ENCODE data around the gene TMEM258. TPM values are rescaled to one million over a fixed set of nuclear protein-coding genes. Genes with fewer than 3 reads are reported as not detected.
A peak's percentile ranks its signal among the peaks of the same experiment; 100 is the strongest.

Gene TMEM258
- total and polyA plus RNA-seq, 2 donors (not counting 3 experiments of a cell fraction or from before 2014, with no cell fraction given), result 140 to 534 TPM

DNA sequence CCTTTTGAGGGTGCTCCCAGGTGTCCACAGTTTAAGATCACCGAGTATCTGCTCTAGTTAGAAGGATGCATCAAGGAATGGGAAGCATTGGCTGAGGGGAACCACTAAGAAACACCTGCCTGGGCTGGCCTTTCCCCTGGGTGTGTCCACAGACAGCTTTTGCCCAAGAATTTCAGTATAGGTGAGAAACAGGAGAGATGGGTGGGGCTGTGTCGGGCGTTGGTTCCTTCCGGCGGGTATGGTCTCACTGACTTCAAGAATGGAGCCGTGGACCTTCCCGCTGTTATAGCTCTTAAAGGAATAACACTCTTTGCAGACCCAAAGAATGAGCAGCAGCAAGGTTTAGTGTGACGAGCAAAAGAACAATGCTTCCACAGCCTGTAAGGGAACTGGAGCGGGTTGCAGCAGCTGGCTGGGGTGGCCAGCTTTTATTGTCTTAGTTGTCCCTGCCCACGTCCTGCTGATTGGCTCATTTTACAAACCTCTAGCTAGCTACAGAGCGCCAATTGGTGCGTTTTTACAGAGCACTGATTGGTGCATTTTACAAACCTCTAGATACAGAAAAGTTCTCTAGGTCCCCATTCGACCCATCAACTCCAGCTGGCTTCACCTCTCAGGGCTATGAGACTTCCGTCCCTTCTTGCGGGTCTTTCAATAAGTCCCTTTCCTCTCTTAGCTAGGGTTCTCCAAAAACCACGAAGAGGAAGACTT is 22.0 kb upstream of the TMEM258 start:
- H3K79me2 ChIP-seq (ENCODE audit: control insufficient read depth, insufficient read depth, low read length), result peaks cover 24% of the 10 kb centered on the region
- intact Hi-C loops (cut with micrococcal nuclease), result no loop called here
- peaks cover 16 to 21% of the 10 kb centered on the region in 2 experiments for H3K36me3 ChIP-seq (ENCODE audit: control insufficient read depth in 2 of 2, extremely low read depth in 1 of 2, insufficient read depth in 2 of 2, low read length in 2 of 2)
- POLR2A ChIA-PET, result interaction anchor here (0.8 to 5.0 kb wide), 5 partner anchors 15 to 725 kb away, joined by 3 to 36 read pairs (median 10); partner anchors contain the start of genes FADS2, FEN1 and TMEM258
- H4K20me1 ChIP-seq (replicated peaks; ENCODE audit: control insufficient read depth, extremely low read depth, insufficient read depth, low read length), result no peaks in the 10 kb centered on the region
- peak overlapping the region; percentile 72 for H3K9ac ChIP-seq (replicated peaks; ENCODE audit: extremely low read depth, insufficient read depth, low read length)
- H3K9me1 ChIP-seq (replicated peaks; ENCODE audit: control insufficient read depth, extremely low read depth, insufficient read depth, low read length), result no peaks in the 10 kb centered on the region
- peaks cover 15% of the 10 kb centered on the region for H3K4me1 ChIP-seq (ENCODE audit: control insufficient read depth, extremely low read depth, insufficient read depth, low read length)
- no peak for TF ChIP-seq POLR2A (IDR thresholded peaks at IDR 0.05; ENCODE audit: low read depth, low read length)
- TF ChIP-seq EZH2 (IDR thresholded peaks at IDR 0.05; ENCODE audit: borderline replicate concordance, low read depth, low read length, severe bottlenecking), result no peak
- CTCF ChIA-PET, result interaction anchor here (1.2 to 5.5 kb wide), 14 partner anchors 13 to 294 kb away, joined by 3 to 56 read pairs (median 7); partner anchors contain the start of genes FADS2, FEN1 and TMEM258
- peak overlapping the region; percentile 70 for H3K4me2 ChIP-seq (ENCODE audit: insufficient read depth, low read length)
- dilution Hi-C loops (cut with MboI; ENCODE audit: extremely low pct_ligation_motif_present, low sequenced_read_pairs), result no loop called here
- peak overlapping the region; percentile 58 for H2AFZ ChIP-seq (ENCODE audit: low read depth, low read length)
- no TSS peak for BruUV-seq (replicated peaks)
- H3K4me3 ChIP-seq (replicated peaks in 1 of 3; ENCODE audit: insufficient read depth in 1 of 3, low read depth in 1 of 3, low read length in 3 of 3), result peak overlapping the region in 2 of 3 experiments; percentile 50 to 62
- no peak for DNase-seq (ENCODE audit: low read depth, low spot score)
- no peak for FAIRE-seq
- peak overlapping the region; percentile 87 for H3K27ac ChIP-seq (ENCODE audit: insufficient read depth, low read depth, low read length)
- H3K27me3 ChIP-seq (ENCODE audit: control insufficient read depth in 2 of 2, insufficient read depth in 2 of 2, low read length in 2 of 2), result no peaks in the 10 kb centered on the region
- no peaks in the 10 kb centered on the region for H3K9me3 ChIP-seq (replicated peaks; ENCODE audit: control insufficient read depth, insufficient read depth, low read length)

DNA sequence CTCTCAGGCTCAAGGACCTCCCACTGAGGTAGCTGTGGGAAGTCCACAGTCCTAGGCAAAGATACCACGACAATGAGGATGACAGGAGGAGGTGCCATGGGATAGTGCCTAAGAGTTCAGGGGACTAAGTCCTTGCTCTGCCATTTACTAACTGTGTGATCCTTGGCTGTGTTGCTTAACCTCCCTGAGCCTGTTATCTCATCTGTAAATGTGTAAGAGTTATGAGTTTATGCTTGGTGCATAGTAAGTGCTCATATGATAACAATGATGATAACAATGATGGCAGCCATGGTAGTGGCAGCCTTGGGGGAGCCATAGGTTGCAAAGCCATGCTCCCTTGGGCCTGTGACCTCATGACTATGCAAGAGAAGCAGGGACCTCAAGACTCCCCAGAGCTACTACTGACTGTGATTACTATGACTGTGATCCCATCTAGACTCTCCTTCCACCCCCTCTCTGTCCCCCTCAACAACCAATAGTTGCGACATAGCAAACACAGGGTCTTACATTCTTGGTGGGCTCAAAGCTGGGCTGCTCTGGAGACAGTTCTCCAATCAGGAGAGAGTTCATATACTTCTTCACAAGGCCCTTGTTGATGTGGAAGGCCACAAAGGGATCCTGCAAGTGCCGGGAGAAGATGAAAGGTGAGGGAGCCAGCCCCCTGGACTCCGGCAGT is 20.5 kb upstream of the TMEM258 start:
- Histone ChIP-seq H3K9me1 (replicated peaks; ENCODE audit: control insufficient read depth, extremely low read depth, insufficient read depth, low read length) (no peaks in the 10 kb centered on the region), H3K9ac (replicated peaks; ENCODE audit: extremely low read depth, insufficient read depth, low read length) (no peak overlapping the region), H3K27me3 (ENCODE audit: control insufficient read depth in 2 of 2, insufficient read depth in 2 of 2, low read length in 2 of 2) (no peaks in the 10 kb centered on the region), H3K27ac (ENCODE audit: insufficient read depth, low read depth, low read length) (no peak overlapping the region), H3K4me3 (replicated peaks in 1 of 3; ENCODE audit: insufficient read depth in 1 of 3, low read depth in 1 of 3, low read length in 3 of 3) (no peak overlapping the region), H3K9me3 (replicated peaks; ENCODE audit: control insufficient read depth, insufficient read depth, low read length) (no peaks in the 10 kb centered on the region), H3K79me2 (ENCODE audit: control insufficient read depth, insufficient read depth, low read length) (peaks cover 20% of the 10 kb centered on the region), H3K4me2 (ENCODE audit: insufficient read depth, low read length) (no peak overlapping the region), H3K36me3 (ENCODE audit: control insufficient read depth in 2 of 2, extremely low read depth in 1 of 2, insufficient read depth in 2 of 2, low read length in 2 of 2) (peaks cover 21 to 30% of the 10 kb centered on the region in 2 experiments), H4K20me1 (replicated peaks; ENCODE audit: control insufficient read depth, extremely low read depth, insufficient read depth, low read length) (no peaks in the 10 kb centered on the region), H2AFZ (ENCODE audit: low read depth, low read length) (no peak overlapping the region), H3K4me1 (ENCODE audit: control insufficient read depth, extremely low read depth, insufficient read depth, low read length) (peaks cover 12% of the 10 kb centered on the region)
- CTCF ChIA-PET, result interaction anchor here (1.4 kb wide), 2 partner anchors 12 to 16 kb away, joined by 3 read pairs; no protein-coding TSS in a partner anchor
- FAIRE-seq (no peak), DNase-seq (ENCODE audit: low read depth, low spot score) (no peak)
- POLR2A ChIA-PET, result no interaction called here
- intact Hi-C loops (cut with micrococcal nuclease) (no loop called here), dilution Hi-C loops (cut with MboI; ENCODE audit: extremely low pct_ligation_motif_present, low sequenced_read_pairs) (no loop called here)
- no TSS peak for BruUV-seq (replicated peaks)
- TF ChIP-seq POLR2AphosphoS5 (IDR thresholded peaks at IDR 0.05; ENCODE audit: insufficient read depth, low read depth, low read length) (no peak), POLR2A (IDR thresholded peaks at IDR 0.05; ENCODE audit: low read depth, low read length) (no peak), GATA2 (IDR thresholded peaks at IDR 0.05; ENCODE audit: insufficient read depth, insufficient read length, low read depth, low read length) (no peak), MYC (IDR thresholded peaks at IDR 0.05; ENCODE audit: low read depth, low read length) (no peak), JUN (IDR thresholded peaks at IDR 0.05; ENCODE audit: borderline replicate concordance, insufficient read depth, insufficient read length, low read depth) (no peak), EZH2 (IDR thresholded peaks at IDR 0.05; ENCODE audit: borderline replicate concordance, low read depth, low read length, severe bottlenecking) (no peak), FOS (IDR thresholded peaks at IDR 0.05; ENCODE audit: borderline replicate concordance, insufficient read depth, low read length) (no peak)
- TF ChIP-seq, protein P1, sequence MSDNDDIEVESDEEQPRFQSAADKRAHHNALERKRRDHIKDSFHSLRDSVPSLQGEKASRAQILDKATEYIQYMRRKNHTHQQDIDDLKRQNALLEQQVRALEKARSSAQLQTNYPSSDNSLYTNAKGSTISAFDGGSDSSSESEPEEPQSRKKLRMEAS (IDR thresholded peaks at IDR 0.05; ENCODE audit: insufficient read depth, insufficient read length), result no peak
- TF ChIP-seq, protein P2, sequence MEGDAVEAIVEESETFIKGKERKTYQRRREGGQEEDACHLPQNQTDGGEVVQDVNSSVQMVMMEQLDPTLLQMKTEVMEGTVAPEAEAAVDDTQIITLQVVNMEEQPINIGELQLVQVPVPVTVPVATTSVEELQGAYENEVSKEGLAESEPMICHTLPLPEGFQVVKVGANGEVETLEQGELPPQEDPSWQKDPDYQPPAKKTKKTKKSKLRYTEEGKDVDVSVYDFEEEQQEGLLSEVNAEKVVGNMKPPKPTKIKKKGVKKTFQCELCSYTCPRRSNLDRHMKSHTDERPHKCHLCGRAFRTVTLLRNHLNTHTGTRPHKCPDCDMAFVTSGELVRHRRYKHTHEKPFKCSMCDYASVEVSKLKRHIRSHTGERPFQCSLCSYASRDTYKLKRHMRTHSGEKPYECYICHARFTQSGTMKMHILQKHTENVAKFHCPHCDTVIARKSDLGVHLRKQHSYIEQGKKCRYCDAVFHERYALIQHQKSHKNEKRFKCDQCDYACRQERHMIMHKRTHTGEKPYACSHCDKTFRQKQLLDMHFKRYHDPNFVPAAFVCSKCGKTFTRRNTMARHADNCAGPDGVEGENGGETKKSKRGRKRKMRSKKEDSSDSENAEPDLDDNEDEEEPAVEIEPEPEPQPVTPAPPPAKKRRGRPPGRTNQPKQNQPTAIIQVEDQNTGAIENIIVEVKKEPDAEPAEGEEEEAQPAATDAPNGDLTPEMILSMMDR (IDR thresholded peaks at IDR 0.05; ENCODE audit: extremely low read depth in 1 of 2, insufficient read depth in 1 of 2, low read depth in 1 of 2, low read length in 2 of 2), result no peak
